Effector CD8-positive, alpha-beta T cell (primary cell): Measurements from ENCODE around the gene KCNQ5.

Experiments used
- DNase-seq: peaks from one replicate; lab custom pipeline; 2025; lab: John Stamatoyannopoulos, UW

KCNQ5 gene

GRCh38 chr6:72793641-72794395, 172.0 kb downstream of the KCNQ5 start:
- no peak for DNase-seq

GRCh38 chr6:72798196-72798595, 176.3 kb downstream of the KCNQ5 start:
- no peak for DNase-seq

DNA sequence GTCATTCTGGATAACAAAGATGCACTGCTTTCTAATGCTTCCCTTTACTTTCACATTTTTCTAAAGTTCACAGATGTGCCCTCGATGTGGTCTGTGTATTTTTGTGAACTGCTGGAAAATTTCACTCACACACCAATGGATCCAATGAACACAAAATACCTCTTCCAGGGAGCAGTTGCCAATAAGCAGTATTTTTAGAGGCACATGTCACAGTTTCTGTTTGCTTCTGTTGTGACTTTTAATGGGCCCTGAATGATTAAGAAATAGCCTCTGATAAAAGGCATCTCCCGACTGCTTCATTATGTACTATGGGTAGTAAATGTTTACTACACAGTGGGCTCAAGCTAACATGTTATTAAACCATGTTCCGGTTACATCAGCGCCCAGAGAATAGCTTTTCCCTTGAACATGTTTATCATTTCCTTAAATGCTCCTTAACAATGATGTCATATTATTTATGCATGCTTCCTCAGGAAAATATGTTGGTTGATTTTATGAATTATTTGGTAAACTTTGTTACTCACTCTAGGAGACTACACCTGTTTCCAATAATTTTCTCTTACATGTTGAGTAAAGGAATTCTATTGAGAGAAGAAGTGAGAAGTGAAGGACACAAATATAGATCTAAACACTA, 188.0 kb downstream of the KCNQ5 start:
- DNase-seq: no peak

- no peak for DNase-seq
Observed at GRCh38 chr6:72810571-72811280, 188.9 kb downstream of the KCNQ5 start.

GRCh38 chr6:72811971-72812421, 190.1 kb downstream of the KCNQ5 start:
- no peak for DNase-seq

GRCh38 chr6:72813807-72814596, 192.1 kb downstream of the KCNQ5 start:
- DNase-seq: no peak

- no peak for DNase-seq
Observed at GRCh38 chr6:72816022-72816421, 194.2 kb downstream of the KCNQ5 start.

DNA sequence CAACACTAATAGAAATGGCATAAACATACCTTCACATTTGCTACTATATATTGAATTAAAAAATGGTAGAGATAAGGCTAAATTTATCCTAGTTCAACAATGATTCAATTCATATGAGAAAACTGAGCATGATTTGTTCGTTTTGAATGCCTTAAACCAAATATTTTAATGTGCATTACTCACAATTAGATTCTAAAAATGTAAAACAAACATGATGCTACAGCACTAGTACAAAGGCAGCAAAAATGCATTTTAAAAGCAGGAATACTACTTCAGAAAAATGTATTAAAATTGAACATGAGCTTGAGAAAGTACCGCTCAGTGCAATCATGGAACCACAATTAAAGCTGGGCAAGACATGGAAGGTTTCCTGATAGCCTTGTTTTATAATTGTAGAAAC, 195.3 kb downstream of the KCNQ5 start:
- no peak for DNase-seq

GRCh38 chr6:72819609-72820008, 197.7 kb downstream of the KCNQ5 start:
- DNase-seq: no peak

- DNase-seq: no peak
Observed at GRCh38 chr6:72820153-72820552, 198.3 kb downstream of the KCNQ5 start.

DNA sequence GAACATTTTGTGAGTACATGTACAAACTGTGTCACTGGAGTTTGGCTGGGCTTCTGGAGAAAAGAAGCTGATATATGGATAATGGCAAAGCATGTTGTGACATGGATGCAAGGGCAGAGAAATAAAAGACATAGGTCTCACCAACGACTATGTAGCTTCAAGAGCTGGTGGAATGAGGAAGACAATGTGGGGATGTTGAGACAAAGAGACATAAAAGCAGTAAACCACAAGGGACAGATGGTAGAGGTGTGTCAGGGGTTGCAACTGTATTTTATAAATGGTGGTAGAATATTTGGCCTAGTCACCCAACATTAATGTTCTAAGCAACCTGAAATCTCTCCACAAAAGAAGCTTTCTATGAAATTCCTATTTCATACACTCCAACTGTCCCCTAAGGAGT, 199.0 kb downstream of the KCNQ5 start:
- no peak for DNase-seq

GRCh38 chr6:72822023-72822422, 200.2 kb downstream of the KCNQ5 start:
- no peak for DNase-seq

- DNase-seq: no peak
Observed at GRCh38 chr6:72822691-72823090, 200.8 kb downstream of the KCNQ5 start.

DNA sequence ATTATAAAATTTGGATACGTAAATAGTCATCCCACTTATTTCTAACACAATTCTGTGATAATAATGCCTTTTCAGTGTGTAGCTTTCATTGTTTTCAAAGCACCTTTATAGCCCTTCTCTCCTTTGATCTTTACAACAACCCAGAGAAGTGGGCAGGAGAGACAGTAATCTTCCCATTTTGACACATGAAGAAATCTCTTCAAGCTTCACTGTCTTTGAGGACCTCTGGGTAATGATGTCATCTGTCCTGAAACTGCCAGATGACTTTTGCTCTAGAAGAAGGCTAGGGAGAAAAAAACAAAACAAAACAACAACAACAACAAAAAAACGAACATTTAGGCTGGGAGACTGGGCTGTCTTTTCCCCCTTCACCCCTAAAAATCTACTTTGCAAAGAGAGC, 203.0 kb downstream of the KCNQ5 start:
- no peak for DNase-seq

GRCh38 chr6:72825315-72825911, 203.5 kb downstream of the KCNQ5 start:
- no peak for DNase-seq

DNA sequence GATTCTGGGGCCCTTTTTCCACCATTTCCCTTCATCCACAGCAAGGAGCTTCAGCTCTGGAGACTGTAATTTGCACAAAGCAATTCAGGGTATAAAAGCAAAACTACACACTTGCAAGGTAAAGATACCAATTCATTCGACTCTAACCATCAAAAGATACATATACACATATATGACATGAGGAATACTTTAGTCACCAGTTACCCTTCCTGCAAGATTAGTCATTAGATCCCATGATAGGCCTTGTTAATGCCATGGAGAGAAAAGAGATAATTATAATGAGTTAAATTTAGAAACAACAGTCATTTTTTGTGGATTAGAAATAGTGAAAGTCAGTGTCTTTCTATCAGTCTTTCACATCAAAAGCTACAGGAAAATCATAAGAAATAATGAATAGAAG, 204.2 kb downstream of the KCNQ5 start:
- DNase-seq: no peak

- no peak for DNase-seq
Observed at GRCh38 chr6:72826744-72827438, 205.0 kb downstream of the KCNQ5 start.

- DNase-seq: no peak
Observed at GRCh38 chr6:72828904-72829303, 207.0 kb downstream of the KCNQ5 start.

GRCh38 chr6:72832271-72832670, 210.4 kb downstream of the KCNQ5 start:
- DNase-seq: no peak

DNA sequence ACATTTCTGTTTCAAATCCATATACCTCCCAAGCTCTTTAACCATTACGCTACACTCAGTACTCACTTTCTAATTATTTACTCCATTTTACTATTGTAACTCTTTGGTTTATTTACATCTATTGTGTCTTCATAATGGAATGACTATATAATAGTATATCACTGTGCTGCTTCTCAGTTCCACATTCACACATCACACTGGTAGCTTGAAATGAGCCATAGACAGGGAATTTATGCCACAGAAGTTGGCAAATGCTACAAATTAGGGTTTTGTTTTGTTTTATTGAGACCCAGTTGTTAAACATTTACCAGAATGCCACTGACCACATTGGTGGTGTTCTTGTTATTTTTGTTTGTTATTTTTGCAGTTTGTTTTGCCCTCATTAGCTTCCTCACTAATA, 213.9 kb downstream of the KCNQ5 start:
- DNase-seq: no peak

DNA sequence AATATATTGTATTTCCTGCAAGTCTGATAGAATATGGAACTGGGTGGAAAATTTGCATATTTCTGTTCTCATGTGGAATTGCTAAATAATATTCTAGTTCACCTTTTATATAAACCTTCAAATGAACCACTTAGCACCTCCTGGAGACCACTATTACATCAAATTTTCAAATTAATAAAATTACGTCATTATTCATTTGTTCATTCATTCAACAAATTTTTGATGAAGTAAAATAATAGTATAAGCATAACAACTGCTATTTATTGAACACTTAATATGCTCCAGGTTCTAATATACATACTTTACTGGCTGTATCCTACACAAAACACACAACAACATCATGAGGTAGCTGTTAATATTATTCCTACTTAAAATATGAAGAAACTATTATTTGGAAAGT, 215.1 kb downstream of the KCNQ5 start:
- no peak for DNase-seq
